Fibroblast of lung (primary cell): ENCODE measurements around the gene ZNF580. TPM values are rescaled to one million over a fixed set of nuclear protein-coding genes. Genes with fewer than 3 reads are reported as not detected.

Experiments used
- DNase-seq, 2 donors: peaks; one replicate each; pipeline versions ENCODE4 v3.0.0 to v3.0.0-alpha.2; 2010; ENCODE audit warnings: low read depth in 2 of 2
- H2AFZ ChIP-seq: 2 replicates; pipeline ENCODE4 v1.5.1; 2012; ENCODE audit warnings: low read length, control low read depth, inconsistent platforms
- H3K27ac ChIP-seq: 2 replicates; pipeline ENCODE4 v1.5.1; 2011; ENCODE audit warnings: low read length, control low read depth; ENCODE audit not compliant: insufficient read depth
- H3K27me3 ChIP-seq: 2 replicates; pipeline ENCODE4 v1.5.1; 2011; ENCODE audit warnings: mild to moderate bottlenecking, low read length; ENCODE audit not compliant: control insufficient read depth, insufficient read depth
- H3K36me3 ChIP-seq: 2 replicates; pipeline ENCODE4 v1.5.1; 2011; ENCODE audit warnings: low read length; ENCODE audit not compliant: control insufficient read depth, insufficient read depth
- H3K4me1 ChIP-seq: 2 replicates; pipeline ENCODE4 v1.5.1; 2011; ENCODE audit warnings: low read length; ENCODE audit not compliant: control insufficient read depth, insufficient read depth; ENCODE audit errors: extremely low read depth
- H3K4me2 ChIP-seq: 2 replicates; pipeline ENCODE4 v1.5.1; 2011; ENCODE audit warnings: low read length, control low read depth; ENCODE audit not compliant: insufficient read depth; ENCODE audit errors: extremely low read depth
- H3K4me3 ChIP-seq, 4 experiments: fragments of 200-600 bp in 1 of 4; sonication (generic) in 1 of 4; replicated peaks in 1 of 4; 2 replicates each; pipeline ENCODE4 v1.5.1; 2011 to 2016; ENCODE audit warnings: low read length in 4 of 4, low read depth in 3 of 4, mild to moderate bottlenecking in 3 of 4, control low read depth in 2 of 4, inconsistent platforms in 1 of 4, mixed read lengths in 1 of 4; ENCODE audit not compliant: insufficient read depth in 1 of 4; ENCODE audit errors: control extremely low read depth in 1 of 4
- H3K79me2 ChIP-seq: 2 replicates; pipeline ENCODE4 v1.5.1; 2012; ENCODE audit warnings: mild to moderate bottlenecking, low read length, inconsistent platforms; ENCODE audit not compliant: control insufficient read depth, insufficient read depth
- H3K9ac ChIP-seq: 2 replicates; pipeline ENCODE4 v1.5.1; 2011; ENCODE audit warnings: mild to moderate bottlenecking, low read length, control low read depth; ENCODE audit not compliant: insufficient read depth
- H3K9me3 ChIP-seq: 2 replicates; pipeline ENCODE4 v1.5.1; 2012; ENCODE audit warnings: low read depth, low read length; ENCODE audit not compliant: control insufficient read depth, insufficient read depth
- H4K20me1 ChIP-seq: 2 replicates; pipeline ENCODE4 v1.5.1; 2011; ENCODE audit warnings: low read length; ENCODE audit not compliant: control insufficient read depth, insufficient read depth; ENCODE audit errors: extremely low read depth
- EZH2 ChIP-seq: IDR thresholded peaks from 2 replicates; pipeline ENCODE4 v1.5.1; 2012; ENCODE audit warnings: low read length, control low read depth, mild to moderate bottlenecking; ENCODE audit errors: missing control alignments
- polyA plus RNA-seq, 2 donors: library from polyadenylated mRNA; depleted of rRNA in 1 of 2; stranded (reverse) in 1 of 2; unstranded in 1 of 2; fragments of >200 nt; gene quantifications; 2 replicates each; pipeline ENCODE4 v1.2.1, GENCODE V29; 2011 to 2012; ENCODE audit warnings: missing spikeins in 1 of 2
- total RNA-seq: library from RNA; depleted of rRNA; stranded (reverse); fragments of >200 nt; gene quantifications from 2 replicates; pipeline ENCODE4 v1.2.1, GENCODE V29; 2014
- TF ChIP-seq, protein P1 (sequence below), 2 donors: IDR thresholded peaks in 1 of 2; conservative IDR thresholded peaks in 1 of 2; 1 replicate in 1 of 2; 2 replicates in 1 of 2; pipeline ENCODE4 v1.5.1; 2011 to 2012; ENCODE audit warnings: low read length in 2 of 2, control low read depth in 1 of 2, inconsistent platforms in 1 of 2, low read depth in 1 of 2, mild to moderate bottlenecking in 1 of 2

The ZNF580 gene
- total and polyA plus RNA-seq, 2 donors (not counting 1 experiment from before 2014, with no cell fraction given): 4.1 to 7.2 TPM

GRCh38 chr19:55691561-55692481 is 51.0 kb downstream of the ZNF580 start:
- Histone ChIP-seq H3K27me3 (no peaks in the 10 kb centered on the region), H3K4me2 (no peak overlapping the region), H3K36me3 (peaks cover 28% of the 10 kb centered on the region), H3K4me1 (no peaks in the 10 kb centered on the region), H3K27ac (no peak overlapping the region), H3K4me3 (no peak overlapping the region), H2AFZ (no peak overlapping the region), H3K9ac (no peak overlapping the region), H3K79me2 (peaks cover 2% of the 10 kb centered on the region), H4K20me1 (no peaks in the 10 kb centered on the region), H3K9me3 (no peaks in the 10 kb centered on the region)
- no peak for TF ChIP-seq EZH2
- TF ChIP-seq, protein P1, sequence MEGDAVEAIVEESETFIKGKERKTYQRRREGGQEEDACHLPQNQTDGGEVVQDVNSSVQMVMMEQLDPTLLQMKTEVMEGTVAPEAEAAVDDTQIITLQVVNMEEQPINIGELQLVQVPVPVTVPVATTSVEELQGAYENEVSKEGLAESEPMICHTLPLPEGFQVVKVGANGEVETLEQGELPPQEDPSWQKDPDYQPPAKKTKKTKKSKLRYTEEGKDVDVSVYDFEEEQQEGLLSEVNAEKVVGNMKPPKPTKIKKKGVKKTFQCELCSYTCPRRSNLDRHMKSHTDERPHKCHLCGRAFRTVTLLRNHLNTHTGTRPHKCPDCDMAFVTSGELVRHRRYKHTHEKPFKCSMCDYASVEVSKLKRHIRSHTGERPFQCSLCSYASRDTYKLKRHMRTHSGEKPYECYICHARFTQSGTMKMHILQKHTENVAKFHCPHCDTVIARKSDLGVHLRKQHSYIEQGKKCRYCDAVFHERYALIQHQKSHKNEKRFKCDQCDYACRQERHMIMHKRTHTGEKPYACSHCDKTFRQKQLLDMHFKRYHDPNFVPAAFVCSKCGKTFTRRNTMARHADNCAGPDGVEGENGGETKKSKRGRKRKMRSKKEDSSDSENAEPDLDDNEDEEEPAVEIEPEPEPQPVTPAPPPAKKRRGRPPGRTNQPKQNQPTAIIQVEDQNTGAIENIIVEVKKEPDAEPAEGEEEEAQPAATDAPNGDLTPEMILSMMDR (conservative IDR thresholded peaks at IDR 0.05 in 1 of 2, IDR thresholded peaks at IDR 0.05 in 1 of 2; ENCODE audit: low read depth in 1 of 2, low read length in 2 of 2): no peak
- DNase-seq: no peak

- no peaks in the 10 kb centered on the region for H3K27me3 ChIP-seq
- H3K36me3 ChIP-seq: peaks cover 28% of the 10 kb centered on the region
- DNase-seq: no peak
- H3K79me2 ChIP-seq: no peaks in the 10 kb centered on the region
- no peak overlapping the region for H2AFZ ChIP-seq
- H3K9me3 ChIP-seq: no peaks in the 10 kb centered on the region
- H3K4me1 ChIP-seq: no peaks in the 10 kb centered on the region
- no peak overlapping the region for H3K4me3 ChIP-seq
- no peak overlapping the region for H3K4me2 ChIP-seq
- no peak overlapping the region for H3K27ac ChIP-seq
- TF ChIP-seq, protein P1 (conservative IDR thresholded peaks at IDR 0.05 in 1 of 2, IDR thresholded peaks at IDR 0.05 in 1 of 2; ENCODE audit: low read depth in 1 of 2, low read length in 2 of 2): no peak
- no peak for TF ChIP-seq EZH2
- no peak overlapping the region for H3K9ac ChIP-seq
- H4K20me1 ChIP-seq: no peaks in the 10 kb centered on the region
Measured at GRCh38 chr19:55692681-55693081, 51.9 kb downstream of the ZNF580 start.

Other genes starting within 250 kb of the ZNF580 start
- gene UBE2S, start 233.2 kb upstream of the ZNF580 start, total RNA-seq: 37.5 and 41.0 TPM in 2 replicates
- gene UBE2S, start 233.2 kb upstream of the ZNF580 start, polyA plus RNA-seq: 25.4 and 74.6 TPM in 2 replicates
- gene SHISA7, start 197.7 kb upstream of the ZNF580 start, total RNA-seq: not detected in 2 replicates
- gene SHISA7, start 197.7 kb upstream of the ZNF580 start, polyA plus RNA-seq: not detected in 2 replicates
- 34.2 and 35.5 TPM in 2 replicates for gene ISOC2, start 179.4 kb upstream of the ZNF580 start, total RNA-seq
- gene ISOC2, start 179.4 kb upstream of the ZNF580 start, polyA plus RNA-seq: 24.8 and 27.7 TPM in 2 replicates
- gene C19orf85, start 176.3 kb upstream of the ZNF580 start, total RNA-seq: not detected in 2 replicates
- not detected in 2 replicates for gene C19orf85, start 176.3 kb upstream of the ZNF580 start, polyA plus RNA-seq
- gene ZNF628, start 164.4 kb upstream of the ZNF580 start, total RNA-seq: 0.77 and 1.3 TPM in 2 replicates
- gene ZNF628, start 164.4 kb upstream of the ZNF580 start, polyA plus RNA-seq: 0.49 and 0.86 TPM in 2 replicates
- gene NAT14, start 155.8 kb upstream of the ZNF580 start, total RNA-seq: 12.1 and 18.2 TPM in 2 replicates
- 18.3 and 19.3 TPM in 2 replicates for gene NAT14, start 155.8 kb upstream of the ZNF580 start, polyA plus RNA-seq
- 19.3 and 19.7 TPM in 2 replicates for gene SSC5D, start 152.6 kb upstream of the ZNF580 start, total RNA-seq
- gene SSC5D, start 152.6 kb upstream of the ZNF580 start, polyA plus RNA-seq: 2.1 and 3.0 TPM in 2 replicates
- gene SBK2, start 103.9 kb upstream of the ZNF580 start, total RNA-seq: not detected in 2 replicates
- gene SBK2, start 103.9 kb upstream of the ZNF580 start, polyA plus RNA-seq: not detected in 2 replicates
- gene SBK3, start 95.5 kb upstream of the ZNF580 start, total RNA-seq: 0.26 and 0.66 TPM in 2 replicates
- not detected in 2 replicates for gene SBK3, start 95.5 kb upstream of the ZNF580 start, polyA plus RNA-seq
- gene ZNF579, start 60.2 kb upstream of the ZNF580 start, total RNA-seq: 3.3 and 5.4 TPM in 2 replicates
- 4.2 and 5.0 TPM in 2 replicates for gene ZNF579, start 60.2 kb upstream of the ZNF580 start, polyA plus RNA-seq
- gene FIZ1, start 41.5 kb upstream of the ZNF580 start, total RNA-seq: 2.3 TPM in 2 replicates
- 1.8 and 2.7 TPM in 2 replicates for gene FIZ1, start 41.5 kb upstream of the ZNF580 start, polyA plus RNA-seq
- 13.4 and 16.8 TPM in 2 replicates for gene ZNF524, start 40.7 kb upstream of the ZNF580 start, total RNA-seq
- gene ZNF524, start 40.7 kb upstream of the ZNF580 start, polyA plus RNA-seq: 2.4 and 2.6 TPM in 2 replicates
- gene ZNF865, start 35.4 kb upstream of the ZNF580 start, total RNA-seq: 0.51 and 1.2 TPM in 2 replicates
- 1.2 TPM in 2 replicates for gene ZNF865, start 35.4 kb upstream of the ZNF580 start, polyA plus RNA-seq
- 4.6 and 5.6 TPM in 2 replicates for gene ZNF784, start 16.4 kb upstream of the ZNF580 start, total RNA-seq
- gene ZNF784, start 16.4 kb upstream of the ZNF580 start, polyA plus RNA-seq: 1.6 and 2.0 TPM in 2 replicates
- gene ZNF581, start 2.6 kb downstream of the ZNF580 start, total RNA-seq: 33.4 and 40.1 TPM in 2 replicates
- gene ZNF581, start 2.6 kb downstream of the ZNF580 start, polyA plus RNA-seq: 9.0 and 9.2 TPM in 2 replicates
- gene CCDC106, start 7.2 kb downstream of the ZNF580 start, total RNA-seq: 8.0 and 10.2 TPM in 2 replicates
- gene CCDC106, start 7.2 kb downstream of the ZNF580 start, polyA plus RNA-seq: 4.5 and 5.9 TPM in 2 replicates
- 66.8 and 84.1 TPM in 2 replicates for gene U2AF2, start 14.0 kb downstream of the ZNF580 start, total RNA-seq
- 53.5 and 93.3 TPM in 2 replicates for gene U2AF2, start 14.0 kb downstream of the ZNF580 start, polyA plus RNA-seq
- gene EPN1, start 34.2 kb downstream of the ZNF580 start, total RNA-seq: 16.2 and 47.1 TPM in 2 replicates
- gene EPN1, start 34.2 kb downstream of the ZNF580 start, polyA plus RNA-seq: 48.6 and 81.8 TPM in 2 replicates
- gene NLRP9, start 97.4 kb downstream of the ZNF580 start, total RNA-seq: not detected in 2 replicates
- not detected in 2 replicates for gene NLRP9, start 97.4 kb downstream of the ZNF580 start, polyA plus RNA-seq
- not detected in 2 replicates for gene RFPL4A, start 118.1 kb downstream of the ZNF580 start, total RNA-seq
- not detected in 2 replicates for gene RFPL4A, start 118.1 kb downstream of the ZNF580 start, polyA plus RNA-seq
- gene RFPL4AL1, start 128.1 kb downstream of the ZNF580 start, total RNA-seq: not detected in 2 replicates
- not detected in 2 replicates for gene RFPL4AL1, start 128.1 kb downstream of the ZNF580 start, polyA plus RNA-seq
- under 0.01 TPM in 2 replicates for gene NLRP11, start 191.0 kb downstream of the ZNF580 start, total RNA-seq
- gene NLRP11, start 191.0 kb downstream of the ZNF580 start, polyA plus RNA-seq: not detected in 2 replicates
- gene NLRP4, start 195.5 kb downstream of the ZNF580 start, total RNA-seq: not detected in 2 replicates
- not detected in 2 replicates for gene NLRP4, start 195.5 kb downstream of the ZNF580 start, polyA plus RNA-seq